ENCODE measurements around the gene SSBP3. TPM values are rescaled to one million over a fixed set of nuclear protein-coding genes. Genes with fewer than 3 reads are reported as not detected.

The SSBP3 gene
- total RNA-seq, 1 donor from 2014 or later, result 51.0 TPM

DNA sequence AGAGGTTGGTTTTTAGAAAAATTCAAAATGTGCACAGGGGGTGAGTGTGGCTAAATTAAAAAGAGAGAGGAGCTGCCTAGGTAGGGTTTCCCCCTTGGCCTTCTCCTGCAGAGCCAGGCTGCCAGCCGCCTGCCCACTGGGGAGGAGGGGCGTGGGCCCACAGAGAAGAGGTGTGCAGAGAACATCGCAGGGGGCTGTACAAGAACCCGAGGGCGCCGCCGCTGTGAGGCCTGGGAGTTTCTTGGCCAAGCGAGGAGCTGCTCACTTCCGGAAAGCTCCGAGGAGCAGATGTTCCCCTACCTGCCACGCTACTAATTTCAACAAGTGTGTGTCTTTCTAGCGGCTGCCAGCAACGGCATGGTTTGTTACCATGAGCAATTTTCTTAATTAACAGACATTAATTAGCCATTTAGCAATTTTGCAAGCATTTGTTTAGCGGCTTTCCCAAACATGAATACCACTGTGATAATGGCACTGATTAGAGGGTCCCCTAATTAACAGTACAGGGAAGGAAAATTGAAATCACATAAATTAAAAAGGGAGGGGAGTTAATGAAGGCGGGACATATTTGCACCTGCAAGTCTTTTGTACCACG is 146.6 kb downstream of the SSBP3 start:
- Histone ChIP-seq H3K36me3 (peaks cover 0 to 18% of the 10 kb centered on the region in 2 donors), H3K27me3 (no peaks in the 10 kb centered on the region), H3K4me3 (no peak overlapping the region), H3K9me3 (no peaks in the 10 kb centered on the region), H3K27ac (no peak overlapping the region), H3K4me1 (no peaks in the 10 kb centered on the region)
- no peak for DNase-seq (ENCODE audit: low spot score in 2 of 2)
- intact Hi-C loops (cut with DNase I), result no loop called here
- no peak for TF ChIP-seq CTCF (IDR thresholded peaks at IDR 0.05)

DNA sequence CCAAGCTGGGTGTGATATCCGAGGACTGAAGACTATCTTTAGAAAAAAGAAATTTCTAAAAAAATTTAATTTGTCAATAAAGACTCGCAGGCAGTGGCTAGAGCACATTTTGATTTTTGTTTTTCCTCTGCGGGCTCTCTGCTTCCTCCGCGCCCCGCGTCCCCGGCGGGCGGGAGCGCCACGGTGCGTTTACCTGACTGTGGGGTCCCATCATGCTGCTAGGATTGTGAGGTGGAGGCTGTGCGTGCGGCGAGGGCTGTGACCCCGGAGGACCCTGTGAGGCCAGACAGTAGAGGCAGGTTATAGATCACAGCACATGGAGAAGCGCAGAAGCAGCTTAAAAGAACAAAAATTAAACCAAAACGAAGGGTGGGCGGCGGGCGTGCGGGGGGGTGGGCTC is 148.3 kb downstream of the SSBP3 start:
- intact Hi-C loops (cut with DNase I), result no loop called here
- no peaks in the 10 kb centered on the region for H3K9me3 ChIP-seq
- no peak overlapping the region for H3K4me3 ChIP-seq
- H3K27me3 ChIP-seq, result no peaks in the 10 kb centered on the region
- no peak for TF ChIP-seq CTCF (IDR thresholded peaks at IDR 0.05)
- no peak for DNase-seq (ENCODE audit: low spot score in 2 of 2)
- no peaks in the 10 kb centered on the region for H3K4me1 ChIP-seq
- no peak overlapping the region for H3K27ac ChIP-seq
- H3K36me3 ChIP-seq, result peaks cover 0 to 18% of the 10 kb centered on the region in 2 donors

DNA sequence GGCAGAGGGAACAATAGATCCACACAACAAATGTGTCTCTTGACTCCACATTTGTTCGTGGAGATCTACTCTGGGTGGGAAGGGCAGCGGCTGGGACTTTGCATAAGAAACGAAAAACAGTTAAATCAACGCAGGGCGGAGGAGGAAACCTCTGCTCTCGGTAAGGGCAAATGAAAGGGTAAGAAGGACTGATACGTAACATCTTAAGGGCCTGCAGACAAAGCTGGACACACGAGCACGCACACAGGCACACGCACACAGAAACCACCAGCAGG is 148.9 kb downstream of the SSBP3 start:
- Histone ChIP-seq H3K27me3 (no peaks in the 10 kb centered on the region), H3K36me3 (peaks cover 0 to 18% of the 10 kb centered on the region in 2 donors), H3K4me1 (no peaks in the 10 kb centered on the region), H3K9me3 (no peaks in the 10 kb centered on the region), H3K4me3 (no peak overlapping the region), H3K27ac (no peak overlapping the region)
- intact Hi-C loops (cut with DNase I), result no loop called here
- no peak for DNase-seq (ENCODE audit: low spot score in 2 of 2)
- no peak for TF ChIP-seq CTCF (IDR thresholded peaks at IDR 0.05)

GRCh38 chr1:54256522-54257345 is 149.5 kb downstream of the SSBP3 start:
- Histone ChIP-seq H3K4me1 (no peaks in the 10 kb centered on the region), H3K36me3 (peaks cover 0 to 18% of the 10 kb centered on the region in 2 donors), H3K27ac (no peak overlapping the region), H3K4me3 (no peak overlapping the region), H3K27me3 (no peaks in the 10 kb centered on the region), H3K9me3 (no peaks in the 10 kb centered on the region)
- intact Hi-C loops (cut with DNase I), result no loop called here
- no peak for TF ChIP-seq CTCF (IDR thresholded peaks at IDR 0.05)
- no peak for DNase-seq (ENCODE audit: low spot score in 2 of 2)

- Histone ChIP-seq H3K27me3 (no peaks in the 10 kb centered on the region), H3K27ac (no peak overlapping the region), H3K4me3 (no peak overlapping the region), H3K4me1 (no peaks in the 10 kb centered on the region), H3K9me3 (no peaks in the 10 kb centered on the region), H3K36me3 (peaks cover 7 to 19% of the 10 kb centered on the region in 2 donors)
- no peak for DNase-seq (ENCODE audit: low spot score in 2 of 2)
- no peak for TF ChIP-seq CTCF (IDR thresholded peaks at IDR 0.05)
- intact Hi-C loops (cut with DNase I), result no loop called here
These were observed 151.0 kb downstream of the SSBP3 start for GRCh38 chr1:54255026-54255702.
